ENCODE results near the gene KCNMA1.

The KCNMA1 gene

DNA sequence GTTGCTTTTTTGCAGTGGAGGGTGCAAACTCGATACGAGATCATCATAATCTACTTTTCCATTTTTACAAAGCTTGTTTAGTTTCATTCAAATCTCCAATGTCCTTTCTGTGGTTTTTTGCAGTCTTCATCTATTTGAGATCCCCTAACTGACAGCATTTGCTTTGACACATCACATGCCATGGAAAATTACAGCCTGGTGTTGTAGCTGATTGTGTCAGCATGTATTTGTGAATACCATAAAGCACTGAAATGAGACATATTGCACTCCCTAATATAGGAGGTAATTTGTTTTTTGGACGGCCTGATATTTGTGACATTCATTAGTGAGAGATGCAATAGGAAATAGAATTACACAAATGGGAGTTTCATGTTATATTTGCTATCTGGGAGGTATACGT, 620.8 kb downstream of the KCNMA1 start:
- Histone ChIP-seq H3K27ac (no peak overlapping the region), H3K9me3 (no peaks in the 10 kb centered on the region), H3K4me3 (ENCODE audit: low read depth in 1 of 2, low read length in 1 of 2) (no peak overlapping the region), H3K4me1 (ENCODE audit: control insufficient read depth in 1 of 2, insufficient read depth in 1 of 2, low read depth in 1 of 2, low read length in 1 of 2) (no peaks in the 10 kb centered on the region), H3K27me3 (peaks cover 18% of the 10 kb centered on the region), H3K36me3 (no peaks in the 10 kb centered on the region)
- TF ChIP-seq, protein P1, sequence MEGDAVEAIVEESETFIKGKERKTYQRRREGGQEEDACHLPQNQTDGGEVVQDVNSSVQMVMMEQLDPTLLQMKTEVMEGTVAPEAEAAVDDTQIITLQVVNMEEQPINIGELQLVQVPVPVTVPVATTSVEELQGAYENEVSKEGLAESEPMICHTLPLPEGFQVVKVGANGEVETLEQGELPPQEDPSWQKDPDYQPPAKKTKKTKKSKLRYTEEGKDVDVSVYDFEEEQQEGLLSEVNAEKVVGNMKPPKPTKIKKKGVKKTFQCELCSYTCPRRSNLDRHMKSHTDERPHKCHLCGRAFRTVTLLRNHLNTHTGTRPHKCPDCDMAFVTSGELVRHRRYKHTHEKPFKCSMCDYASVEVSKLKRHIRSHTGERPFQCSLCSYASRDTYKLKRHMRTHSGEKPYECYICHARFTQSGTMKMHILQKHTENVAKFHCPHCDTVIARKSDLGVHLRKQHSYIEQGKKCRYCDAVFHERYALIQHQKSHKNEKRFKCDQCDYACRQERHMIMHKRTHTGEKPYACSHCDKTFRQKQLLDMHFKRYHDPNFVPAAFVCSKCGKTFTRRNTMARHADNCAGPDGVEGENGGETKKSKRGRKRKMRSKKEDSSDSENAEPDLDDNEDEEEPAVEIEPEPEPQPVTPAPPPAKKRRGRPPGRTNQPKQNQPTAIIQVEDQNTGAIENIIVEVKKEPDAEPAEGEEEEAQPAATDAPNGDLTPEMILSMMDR (IDR thresholded peaks at IDR 0.05) = no peak

DNA sequence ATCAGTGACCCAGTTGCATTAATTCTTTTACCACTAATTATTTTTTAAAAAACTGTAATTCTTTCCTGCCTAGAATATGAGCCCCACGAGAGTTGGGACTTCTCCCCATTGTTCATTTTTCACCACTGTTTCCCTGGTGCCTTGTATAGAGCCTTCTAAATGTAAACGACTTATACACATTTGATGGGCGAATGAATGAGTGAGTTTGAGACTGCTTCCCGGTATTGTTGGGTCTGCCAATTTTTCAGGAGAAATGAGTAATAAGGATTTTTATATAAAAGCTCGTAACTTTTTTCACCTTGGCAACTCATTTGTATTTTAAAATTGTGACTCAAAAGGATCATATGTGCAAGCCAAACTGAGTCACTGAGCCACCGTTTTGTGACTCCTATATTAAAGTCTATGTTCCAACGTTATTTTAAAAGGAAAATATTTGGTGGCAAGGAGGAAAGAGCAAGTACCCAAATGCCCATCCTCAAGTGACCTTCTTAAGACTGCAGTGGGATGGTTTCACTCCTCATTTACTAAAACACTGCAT, 621.3 kb downstream of the KCNMA1 start:
- TF ChIP-seq, protein P1 (IDR thresholded peaks at IDR 0.05) = no peak
- Histone ChIP-seq H3K36me3 (no peaks in the 10 kb centered on the region), H3K27ac (no peak overlapping the region), H3K27me3 (peaks cover 22% of the 10 kb centered on the region), H3K4me1 (ENCODE audit: control insufficient read depth in 1 of 2, insufficient read depth in 1 of 2, low read depth in 1 of 2, low read length in 1 of 2) (no peaks in the 10 kb centered on the region), H3K4me3 (ENCODE audit: low read depth in 1 of 2, low read length in 1 of 2) (no peak overlapping the region), H3K9me3 (no peaks in the 10 kb centered on the region)

DNA sequence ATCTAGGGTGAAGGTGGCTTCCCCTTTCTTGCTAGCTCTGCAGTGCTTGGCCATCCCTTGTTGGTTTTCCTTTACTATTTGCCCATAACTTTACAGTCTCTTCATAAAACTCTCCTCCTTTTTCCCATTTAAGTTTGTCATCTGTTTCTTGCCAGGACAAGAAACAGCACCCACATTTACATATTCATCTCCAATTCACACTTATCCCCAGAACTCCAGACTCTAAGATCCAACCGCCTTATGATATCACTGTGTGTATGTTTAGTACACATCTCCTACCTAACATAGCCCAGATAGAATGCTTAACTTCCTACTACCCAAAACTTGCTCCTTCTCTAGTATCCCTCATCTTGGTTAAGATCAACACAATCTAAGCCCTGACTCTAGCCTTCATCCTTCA, 622.2 kb downstream of the KCNMA1 start:
- peaks cover 25% of the 10 kb centered on the region for H3K27me3 ChIP-seq
- no peak overlapping the region for H3K4me3 ChIP-seq (ENCODE audit: low read depth in 1 of 2, low read length in 1 of 2)
- no peak overlapping the region for H3K27ac ChIP-seq
- TF ChIP-seq, protein P1 (IDR thresholded peaks at IDR 0.05) = no peak
- no peaks in the 10 kb centered on the region for H3K36me3 ChIP-seq
- H3K9me3 ChIP-seq = no peaks in the 10 kb centered on the region
- no peaks in the 10 kb centered on the region for H3K4me1 ChIP-seq (ENCODE audit: control insufficient read depth in 1 of 2, insufficient read depth in 1 of 2, low read depth in 1 of 2, low read length in 1 of 2)

DNA sequence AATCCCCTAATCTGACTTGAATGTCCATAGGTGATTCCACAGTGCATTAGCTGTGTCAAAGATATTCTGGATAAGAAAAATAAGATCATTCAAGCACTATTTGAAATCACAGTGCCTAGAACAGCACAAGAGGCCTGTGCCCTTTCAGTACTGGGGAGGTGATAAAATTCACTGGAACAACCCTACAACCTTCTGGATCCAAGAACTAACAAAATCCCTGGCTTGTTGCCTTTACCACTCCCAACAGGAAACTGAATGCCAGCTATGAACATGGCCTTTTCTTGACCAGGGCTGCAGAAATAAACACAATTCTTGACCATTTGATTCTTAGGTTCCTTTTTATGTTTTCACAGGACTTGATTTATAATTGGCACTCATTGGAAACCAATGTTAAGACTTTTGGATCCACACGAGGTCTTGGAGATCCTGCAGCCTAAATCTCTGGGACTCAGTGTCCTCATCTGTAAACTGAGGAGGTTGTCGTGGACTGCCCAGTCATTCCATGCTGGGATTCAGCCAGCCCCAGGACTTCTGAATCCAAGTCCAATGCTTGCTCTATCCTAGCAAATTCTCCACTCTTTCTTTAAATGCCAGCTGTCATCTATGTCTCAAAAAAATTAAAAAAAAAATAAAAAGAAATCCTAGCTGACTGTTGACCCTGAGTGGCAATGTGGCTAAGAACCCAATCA, 624.7 kb downstream of the KCNMA1 start:
- no peaks in the 10 kb centered on the region for H3K4me1 ChIP-seq (ENCODE audit: control insufficient read depth in 1 of 2, insufficient read depth in 1 of 2, low read depth in 1 of 2, low read length in 1 of 2)
- H3K27me3 ChIP-seq = peaks cover 28% of the 10 kb centered on the region
- H3K27ac ChIP-seq = no peak overlapping the region

DNA sequence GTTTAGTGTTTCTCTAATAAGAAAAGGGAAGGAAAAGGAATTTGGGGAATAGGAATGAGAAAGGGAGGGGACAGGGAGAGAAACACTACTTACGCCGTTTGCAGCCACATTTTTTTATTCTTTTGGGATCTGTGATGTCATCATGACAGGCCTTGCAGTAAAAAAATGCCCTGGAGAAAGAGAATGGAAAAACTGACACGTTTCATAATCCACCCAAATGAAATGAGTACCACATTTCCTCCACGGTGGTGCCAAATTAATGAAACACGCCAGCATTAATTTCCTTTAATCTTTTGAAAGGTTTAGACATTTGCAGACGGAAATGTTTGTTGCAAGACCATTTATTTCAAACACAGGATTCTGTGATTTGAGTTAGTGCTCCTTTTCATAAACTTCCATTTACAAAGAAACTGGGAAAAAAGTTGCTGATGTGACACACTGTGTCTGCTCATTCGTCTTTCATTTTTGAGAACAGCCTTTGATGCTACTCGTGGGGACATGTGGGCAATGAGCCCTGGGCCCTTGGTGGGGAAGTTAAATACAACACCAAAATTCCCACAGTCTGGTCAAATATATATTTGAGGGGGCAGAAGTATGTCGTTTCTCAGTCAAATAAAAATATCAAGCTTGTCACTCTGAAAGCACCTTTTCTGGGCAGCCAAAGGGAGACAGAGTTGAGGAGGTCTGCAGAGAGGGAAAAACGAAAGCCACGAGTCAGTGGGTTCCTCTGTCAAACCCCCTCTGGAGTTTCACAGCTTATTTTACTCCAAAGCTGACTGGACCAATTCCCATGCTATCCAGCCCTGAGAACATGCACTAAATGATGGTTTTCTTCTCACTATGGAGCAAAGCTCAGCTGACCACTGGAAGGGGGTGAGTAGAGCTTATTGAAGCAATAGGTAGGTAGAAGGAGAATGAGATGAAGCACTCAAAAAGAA, 625.5 kb downstream of the KCNMA1 start:
- H3K4me3 ChIP-seq (ENCODE audit: low read depth in 1 of 2, low read length in 1 of 2) = no peak overlapping the region
- no peaks in the 10 kb centered on the region for H3K36me3 ChIP-seq
- no peak overlapping the region for H3K27ac ChIP-seq
- TF ChIP-seq, protein P1 (IDR thresholded peaks at IDR 0.05) = no peak
- H3K27me3 ChIP-seq = peaks cover 28% of the 10 kb centered on the region
- H3K9me3 ChIP-seq = no peaks in the 10 kb centered on the region
- no peaks in the 10 kb centered on the region for H3K4me1 ChIP-seq (ENCODE audit: control insufficient read depth in 1 of 2, insufficient read depth in 1 of 2, low read depth in 1 of 2, low read length in 1 of 2)

More for the DNA sequence above, 624.7 kb downstream of the KCNMA1 start:
- TF ChIP-seq, protein P1 (IDR thresholded peaks at IDR 0.05) = no peak
- Histone ChIP-seq H3K4me3 (ENCODE audit: low read depth in 1 of 2, low read length in 1 of 2) (no peak overlapping the region), H3K36me3 (no peaks in the 10 kb centered on the region), H3K9me3 (no peaks in the 10 kb centered on the region)
